Keratinocyte (primary cell): ENCODE measurements around the gene JAZF1.

Experiments
- CTCF ChIP-seq, 3 experiments: IDR thresholded peaks in 1 of 3; conservative IDR thresholded peaks in 1 of 3; optimal IDR thresholded peaks in 1 of 3; 2 replicates in 2 of 3; 3 replicates in 1 of 3; pipeline versions ENCODE3 to v1.5.1; 2011; ENCODE audit warnings: low read length in 3 of 3, mild to moderate bottlenecking in 3 of 3, moderate library complexity in 2 of 3, control low read depth in 1 of 3, inconsistent platforms in 1 of 3; ENCODE audit not compliant: insufficient read depth in 2 of 3; ENCODE audit errors: extremely low read depth in 1 of 3
- EZH2 ChIP-seq: IDR thresholded peaks from one replicate; pipeline ENCODE4 v1.6.1; 2012; ENCODE audit warnings: inconsistent platforms, mild to moderate bottlenecking, low read length, moderate library complexity

GRCh38 chr7:27875061-27875460 is 305.5 kb downstream of the JAZF1 start:
- TF ChIP-seq EZH2 (no peak), CTCF (optimal IDR thresholded peaks at IDR 0.05 in 1 of 3, IDR thresholded peaks at IDR 0.05 in 1 of 3, conservative IDR thresholded peaks at IDR 0.05 in 1 of 3; ENCODE audit: extremely low read depth in 1 of 3, insufficient read depth in 2 of 3, low read length in 3 of 3) (no peak)
